Lower lobe of right lung (tissue), 2 donors: ENCODE measurements around the gene ERRFI1. TPM values are rescaled to one million over a fixed set of nuclear protein-coding genes. Genes with fewer than 3 reads are reported as not detected.
A peak's percentile ranks its signal among the peaks of the same experiment; 100 is the strongest.

Experiments used
- ATAC-seq, 2 donors: fragments of 200-7000 bp; cut with Tn5 transposase; one replicate each; pipeline ENCODE4 v1.9.1; 2020 to 2022; ENCODE audit warnings: mild to moderate bottlenecking in 2 of 2, moderate library complexity in 2 of 2
- DNase-seq: peaks from one replicate; pipeline ENCODE4 v3.0.0-alpha.2; 2020
- H3K27ac ChIP-seq: fragments of 200-600 bp; one replicate; pipeline ENCODE4 v1.8.0; 2022
- H3K27me3 ChIP-seq: fragments of 200-600 bp; one replicate; pipeline ENCODE4 v1.8.0; 2022; ENCODE audit warnings: low read depth
- H3K36me3 ChIP-seq: fragments of 200-600 bp; one replicate; pipeline ENCODE4 v1.8.0; 2022; ENCODE audit warnings: mild to moderate bottlenecking
- H3K4me1 ChIP-seq: fragments of 200-600 bp; one replicate; pipeline ENCODE4 v1.8.0; 2022
- H3K4me3 ChIP-seq: fragments of 200-600 bp; one replicate; pipeline ENCODE4 v1.8.0; 2022; ENCODE audit warnings: mild to moderate bottlenecking
- H3K9me3 ChIP-seq: fragments of 200-600 bp; one replicate; pipeline ENCODE4 v1.8.0; 2022
- intact Hi-C: fragments of 100-400 bp; cut with DNase I; formaldehyde crosslinking; loops from one replicate; pipeline ENCODE4 v1.11.0; 2022
- total RNA-seq: library from RNA; stranded (reverse); fragmentation: NEBNext Ultra II Directional; extraction: Animal tissue kit (Norgen Biotek cat#: 25700); gene quantifications from one replicate; pipeline ENCODE4 v1.2.1, GENCODE V29; 2021
- TF ChIP-seq, protein P1 (sequence below): fragments of 200-600 bp; IDR thresholded peaks from one replicate; pipeline ENCODE4 v1.8.0; 2022; ENCODE audit warnings: antibody characterized with exemption, mild to moderate bottlenecking
- donor health status: DM: no; HTN: yes; CAD: no; lungs with severe emphysema.

The ERRFI1 gene
- total RNA-seq, 1 donor from 2014 or later, result 65.1 TPM

DNA sequence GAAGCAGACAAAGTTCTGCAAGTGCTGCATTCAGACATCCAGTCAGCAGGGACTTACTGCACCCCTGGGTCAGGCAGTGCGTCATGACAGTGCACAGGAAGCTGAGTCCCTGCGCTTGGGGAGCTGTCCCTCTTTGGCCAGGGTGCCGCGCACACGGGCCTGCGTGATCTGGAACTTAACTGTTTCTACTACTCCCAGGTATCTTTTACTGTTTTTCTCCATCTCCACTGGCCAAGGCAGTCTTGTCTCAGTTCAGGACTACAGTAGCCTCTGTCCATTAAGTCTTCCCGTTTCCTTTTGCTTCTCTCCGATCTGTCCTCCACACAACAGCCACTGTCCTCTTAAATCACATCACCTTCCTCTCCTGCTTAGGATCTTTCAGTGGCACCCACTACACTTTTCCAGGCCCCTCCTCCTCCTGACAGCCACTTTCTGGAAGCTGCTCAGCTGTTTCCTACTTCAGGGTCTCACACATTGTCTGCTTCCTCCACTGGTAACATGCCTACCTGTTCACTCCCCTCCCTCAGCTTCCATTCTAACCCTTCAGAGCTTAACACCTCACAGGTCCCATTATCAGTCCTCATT lies 15.9 kb downstream of the ERRFI1 start:
- TF ChIP-seq, protein P1, sequence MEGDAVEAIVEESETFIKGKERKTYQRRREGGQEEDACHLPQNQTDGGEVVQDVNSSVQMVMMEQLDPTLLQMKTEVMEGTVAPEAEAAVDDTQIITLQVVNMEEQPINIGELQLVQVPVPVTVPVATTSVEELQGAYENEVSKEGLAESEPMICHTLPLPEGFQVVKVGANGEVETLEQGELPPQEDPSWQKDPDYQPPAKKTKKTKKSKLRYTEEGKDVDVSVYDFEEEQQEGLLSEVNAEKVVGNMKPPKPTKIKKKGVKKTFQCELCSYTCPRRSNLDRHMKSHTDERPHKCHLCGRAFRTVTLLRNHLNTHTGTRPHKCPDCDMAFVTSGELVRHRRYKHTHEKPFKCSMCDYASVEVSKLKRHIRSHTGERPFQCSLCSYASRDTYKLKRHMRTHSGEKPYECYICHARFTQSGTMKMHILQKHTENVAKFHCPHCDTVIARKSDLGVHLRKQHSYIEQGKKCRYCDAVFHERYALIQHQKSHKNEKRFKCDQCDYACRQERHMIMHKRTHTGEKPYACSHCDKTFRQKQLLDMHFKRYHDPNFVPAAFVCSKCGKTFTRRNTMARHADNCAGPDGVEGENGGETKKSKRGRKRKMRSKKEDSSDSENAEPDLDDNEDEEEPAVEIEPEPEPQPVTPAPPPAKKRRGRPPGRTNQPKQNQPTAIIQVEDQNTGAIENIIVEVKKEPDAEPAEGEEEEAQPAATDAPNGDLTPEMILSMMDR, result no peak
- DNase-seq (no peak), ATAC-seq (no peak)
- H3K9me3 ChIP-seq, result no peaks in the 10 kb centered on the region
- H3K27ac ChIP-seq, result no peak overlapping the region
- peaks cover 40% of the 10 kb centered on the region for H3K4me1 ChIP-seq
- no peak overlapping the region for H3K4me3 ChIP-seq
- intact Hi-C loops, result no loop called here
- H3K27me3 ChIP-seq, result no peaks in the 10 kb centered on the region
- H3K36me3 ChIP-seq, result peaks cover 59% of the 10 kb centered on the region

DNA sequence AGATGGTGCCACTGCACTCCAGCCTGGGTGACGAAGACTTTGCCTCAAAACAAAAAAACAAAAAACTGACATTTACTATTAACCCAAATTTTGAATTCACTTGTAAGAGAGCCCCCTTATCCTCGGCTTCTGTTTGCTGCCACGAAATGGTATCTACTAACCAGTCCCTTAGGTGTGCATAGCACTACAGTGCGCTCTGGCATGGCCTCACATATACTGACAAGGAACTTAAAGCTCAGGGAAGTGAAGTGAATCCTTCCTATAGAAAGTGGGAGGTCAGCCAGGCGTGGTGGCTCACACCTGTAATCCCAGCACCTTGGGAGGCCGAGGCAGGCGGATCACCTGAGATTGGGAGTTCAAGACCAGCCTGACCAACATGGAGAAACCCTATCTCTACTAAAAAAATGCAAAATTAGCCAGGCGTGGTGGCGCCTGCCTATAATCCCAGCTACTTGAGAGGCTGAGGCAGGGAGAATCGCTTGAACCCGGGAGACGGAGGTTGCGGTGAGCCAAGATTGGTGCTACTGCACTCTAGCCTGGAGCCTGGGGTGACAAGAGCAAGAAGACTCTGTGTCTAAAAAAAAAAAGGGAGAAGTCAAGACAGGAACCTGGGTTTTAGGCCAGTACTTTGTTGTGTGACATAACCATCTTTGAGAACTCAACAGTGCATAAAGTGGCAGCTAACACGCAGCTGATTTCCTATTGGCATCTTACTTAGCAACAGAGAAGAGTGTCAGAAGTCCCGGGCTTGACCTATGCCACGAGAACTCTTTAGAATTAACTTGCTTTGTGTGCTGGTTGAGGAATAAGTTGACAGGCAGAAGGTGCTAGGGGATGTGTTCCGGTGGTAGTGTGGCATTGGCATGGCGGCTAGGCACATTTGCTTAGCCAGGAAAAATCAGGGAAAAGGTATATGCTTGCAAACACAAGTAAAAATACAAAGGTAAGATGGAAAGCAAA lies 16.8 kb downstream of the ERRFI1 start:
- no peaks in the 10 kb centered on the region for H3K9me3 ChIP-seq
- H3K27me3 ChIP-seq, result no peaks in the 10 kb centered on the region
- H3K27ac ChIP-seq, result no peak overlapping the region
- ATAC-seq, result no peak
- DNase-seq, result no peak
- intact Hi-C loops, result no loop called here
- TF ChIP-seq, protein P1, result no peak
- peaks cover 40% of the 10 kb centered on the region for H3K4me1 ChIP-seq
- H3K4me3 ChIP-seq, result no peak overlapping the region
- H3K36me3 ChIP-seq, result peaks cover 52% of the 10 kb centered on the region

GRCh38 chr1:8006037-8006963 lies 19.8 kb downstream of the ERRFI1 start:
- ATAC-seq (no peak), DNase-seq (no peak)
- TF ChIP-seq, protein P1, result no peak
- Histone ChIP-seq H3K4me1 (peaks cover 41% of the 10 kb centered on the region), H3K27me3 (no peaks in the 10 kb centered on the region), H3K36me3 (peaks cover 22% of the 10 kb centered on the region), H3K27ac (peak overlapping the region; percentile 76), H3K4me3 (no peak overlapping the region), H3K9me3 (no peaks in the 10 kb centered on the region)
- intact Hi-C loops, result no loop called here

DNA sequence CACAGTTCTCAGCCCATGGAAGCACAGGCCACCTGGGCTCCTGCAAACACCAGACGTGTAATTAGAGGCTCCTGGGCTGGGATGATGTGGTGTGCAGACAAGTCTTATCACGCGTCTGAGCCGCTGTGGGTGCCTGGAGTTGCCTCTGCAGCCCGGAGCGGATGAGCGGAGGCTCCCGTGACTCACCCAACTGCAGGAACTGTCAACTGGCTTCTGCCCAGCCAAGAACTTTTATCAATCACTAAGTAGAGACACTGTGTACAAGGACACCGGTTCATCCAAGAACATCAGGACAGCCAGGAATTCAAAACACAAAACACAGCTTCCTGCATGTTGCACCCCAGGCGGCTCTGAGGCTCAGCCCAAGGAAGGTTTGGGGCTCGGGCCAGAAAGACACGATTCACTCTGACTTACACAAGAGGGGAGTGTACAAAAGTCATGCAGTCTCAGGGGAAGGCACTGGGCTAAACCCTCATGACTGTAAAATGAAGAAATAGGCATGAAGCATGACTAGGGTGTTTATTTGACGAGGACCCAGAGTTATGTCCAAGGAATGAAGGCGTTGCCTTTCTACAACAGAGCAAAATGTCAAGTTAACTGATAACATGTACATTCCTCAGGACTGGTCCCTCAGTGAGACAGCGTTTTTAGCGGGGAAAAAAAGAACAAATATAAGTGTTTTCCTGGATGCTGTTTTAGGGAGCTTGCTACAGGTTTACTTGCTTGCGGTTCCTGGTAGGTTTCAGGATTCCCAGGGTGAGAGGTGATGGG lies 21.1 kb downstream of the ERRFI1 start:
- Histone ChIP-seq H3K27me3 (no peaks in the 10 kb centered on the region), H3K4me3 (peak overlapping the region; percentile 17)
- intact Hi-C loops, result no loop called here

More for the DNA sequence above, 21.1 kb downstream of the ERRFI1 start:
- DNase-seq (peak; percentile 76), ATAC-seq (peak; percentile 83 to 93)
- Histone ChIP-seq H3K36me3 (peaks cover 12% of the 10 kb centered on the region), H3K9me3 (no peaks in the 10 kb centered on the region), H3K4me1 (peaks cover 41% of the 10 kb centered on the region), H3K27ac (peak overlapping the region; percentile 76)
- TF ChIP-seq, protein P1, result no peak
